Esophagus squamous epithelium (tissue), 5 donors: ENCODE results near the gene SLC4A1. TPM values are rescaled to one million over a fixed set of nuclear protein-coding genes. Genes with fewer than 3 reads are reported as not detected.
A peak's percentile ranks its signal among the peaks of the same experiment; 100 is the strongest.

Source experiments
- DNase-seq: peaks from one replicate; lab custom pipeline; 2025; lab: John Stamatoyannopoulos, UW
- H3K27ac ChIP-seq, 4 donors: fragments of 200-600 bp; sonication (generic); one replicate each; pipeline ENCODE4 v1.5.1; 2016 to 2019; ENCODE audit warnings: mild to moderate bottlenecking in 1 of 4
- H3K27me3 ChIP-seq, 4 donors: fragments of 200-600 bp; sonication (generic); 1 replicate in 3 of 4; 2 replicates in 1 of 4; pipeline versions ENCODE4 v1.5.1 to v1.6.0; 2017 to 2021; ENCODE audit warnings: antibody characterized with exemption in 1 of 4
- H3K36me3 ChIP-seq, 3 donors: fragments of 200-600 bp; sonication (generic); one replicate each; pipeline ENCODE4 v1.5.1; 2016 to 2019
- H3K4me1 ChIP-seq, 3 donors: fragments of 200-600 bp; sonication (generic); one replicate each; pipeline ENCODE4 v1.5.1; 2017 to 2019
- H3K4me3 ChIP-seq, 4 donors: fragments of 200-600 bp; sonication (generic); 1 replicate in 3 of 4; 2 replicates in 1 of 4; pipeline ENCODE4 v1.5.1; 2016 to 2019; ENCODE audit warnings: mild to moderate bottlenecking in 2 of 4, moderate library complexity in 1 of 4
- H3K9me3 ChIP-seq, 3 donors: fragments of 200-600 bp; sonication (generic); one replicate each; pipeline ENCODE4 v1.5.1; 2016 to 2019
- POLR2A ChIP-seq, 4 donors: fragments of 450-650 bp; IDR thresholded peaks; one replicate each; pipeline ENCODE4 v1.6.1; 2017; ENCODE audit warnings: antibody characterized with exemption in 4 of 4, mild to moderate bottlenecking in 4 of 4, moderate library complexity in 3 of 4
- WGBS, 2 donors: methylation state at CpG; one replicate each; pipeline ENCODE4 v1.1.5; 2018; 5-methylcytosine and 5-hydroxymethylcytosine counted together
- intact Hi-C: fragments of 100-400 bp; cut with DNase I; formaldehyde crosslinking; loops from one replicate; pipeline ENCODE4 v1.15.0; 2022
- small RNA-seq, 4 donors: library from RNA; depleted of rRNA; stranded (forward); fragments of <200 nt; gene quantifications; one replicate each; pipeline ENCODE3, GENCODE V24; 2016
- total RNA-seq, 4 donors: library from RNA; depleted of rRNA; stranded (reverse); fragments of >200 nt; gene quantifications; one replicate each; pipeline ENCODE4 v1.1.0, GENCODE V29; 2016
- TF ChIP-seq, protein P1 (sequence below), 6 experiments: fragments of 450-650 bp in 4 of 6; fragments of 200-600 bp in 2 of 6; sonication (generic) in 2 of 6; IDR thresholded peaks; one replicate each; pipeline ENCODE4 v1.5.1; 2016 to 2019; ENCODE audit warnings: antibody characterized with exemption in 6 of 6, mild to moderate bottlenecking in 4 of 6, moderate library complexity in 4 of 6
- donor health status: DM: yes; HTN: yes; CAD: no.

The SLC4A1 gene
- total RNA-seq, 4 donors from 2014 or later = not detected

DNA sequence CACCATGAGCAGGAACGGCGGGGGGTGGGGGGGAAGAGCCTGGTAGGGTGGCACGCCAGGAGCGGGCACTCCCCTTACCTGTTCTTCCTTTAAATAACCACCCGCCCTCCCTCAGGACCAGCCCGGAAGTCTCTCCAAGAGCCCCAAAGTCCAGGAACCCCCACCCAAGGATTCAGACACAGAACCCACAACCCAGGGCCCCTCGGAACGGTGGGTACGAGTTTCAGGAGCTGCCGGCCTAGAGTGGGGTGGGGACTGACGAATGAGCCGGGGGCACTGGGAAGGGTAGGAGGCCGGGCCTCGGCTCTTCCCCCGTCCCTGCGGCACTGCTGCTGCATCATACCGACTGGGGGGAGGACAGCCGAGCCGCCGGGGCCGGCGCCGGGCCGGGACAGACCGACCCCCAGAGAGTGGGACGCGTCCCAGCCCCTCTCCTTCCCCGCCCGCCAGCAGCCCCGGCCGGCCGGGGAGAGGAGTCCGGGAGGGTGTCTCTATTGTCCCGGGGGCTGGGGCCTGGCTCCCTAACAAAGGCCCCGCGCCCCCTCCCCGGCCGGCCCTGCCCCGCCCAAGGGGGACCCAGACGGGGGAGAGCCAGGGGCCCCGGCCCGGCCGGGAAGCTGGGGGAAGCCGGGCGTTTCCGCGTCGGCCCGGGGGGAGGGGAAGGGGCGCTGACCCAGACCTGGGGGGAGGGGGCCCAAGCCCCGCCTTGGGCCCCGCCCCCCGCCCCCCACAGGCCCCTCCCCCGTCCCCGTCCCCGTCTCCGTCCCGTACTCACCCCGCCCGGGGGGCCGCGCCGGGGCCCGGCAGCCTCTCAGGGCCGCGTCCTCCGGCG is 69.0 kb downstream of the SLC4A1 start:
- Histone ChIP-seq H3K9me3 (no peaks in the 10 kb centered on the region), H3K4me3 (peak overlapping the region; percentile 85 to 98 (median 89)), H3K36me3 (peaks cover 22 to 39% (median 28%) of the 10 kb centered on the region in 3 donors), H3K4me1 (peaks cover 24 to 48% (median 27%) of the 10 kb centered on the region in 3 donors), H3K27ac (peak overlapping the region; percentile 96 to 100 (median 99)), H3K27me3 (no peaks in the 10 kb centered on the region)
- WGBS, 2 donors = 0% methylated on average over 4 of the region's 68 CpGs; no CpG with 5 or more reads in 1 of the 2 donors
- DNase-seq = no peak
- intact Hi-C loops = no loop called here
- TF ChIP-seq, protein P1, sequence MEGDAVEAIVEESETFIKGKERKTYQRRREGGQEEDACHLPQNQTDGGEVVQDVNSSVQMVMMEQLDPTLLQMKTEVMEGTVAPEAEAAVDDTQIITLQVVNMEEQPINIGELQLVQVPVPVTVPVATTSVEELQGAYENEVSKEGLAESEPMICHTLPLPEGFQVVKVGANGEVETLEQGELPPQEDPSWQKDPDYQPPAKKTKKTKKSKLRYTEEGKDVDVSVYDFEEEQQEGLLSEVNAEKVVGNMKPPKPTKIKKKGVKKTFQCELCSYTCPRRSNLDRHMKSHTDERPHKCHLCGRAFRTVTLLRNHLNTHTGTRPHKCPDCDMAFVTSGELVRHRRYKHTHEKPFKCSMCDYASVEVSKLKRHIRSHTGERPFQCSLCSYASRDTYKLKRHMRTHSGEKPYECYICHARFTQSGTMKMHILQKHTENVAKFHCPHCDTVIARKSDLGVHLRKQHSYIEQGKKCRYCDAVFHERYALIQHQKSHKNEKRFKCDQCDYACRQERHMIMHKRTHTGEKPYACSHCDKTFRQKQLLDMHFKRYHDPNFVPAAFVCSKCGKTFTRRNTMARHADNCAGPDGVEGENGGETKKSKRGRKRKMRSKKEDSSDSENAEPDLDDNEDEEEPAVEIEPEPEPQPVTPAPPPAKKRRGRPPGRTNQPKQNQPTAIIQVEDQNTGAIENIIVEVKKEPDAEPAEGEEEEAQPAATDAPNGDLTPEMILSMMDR (IDR thresholded peaks at IDR 0.05) = no peak
- TF ChIP-seq POLR2A (IDR thresholded peaks at IDR 0.05) = peak in 1 of 4 donors; percentile 47

Small RNA genes lying within 50 kb of the gene (small RNA-seq; reads per million reads assigned to genes)
- gene MIR6782 = 0 reads per million in 4 donors
- 0 reads per million in 4 donors for gene RF00012
- gene RN7SL507P = 0 to 0.15 (median 0) reads per million in 4 donors
- gene RNU6-453P = 0.27 to 2.3 (median 0.33) reads per million in 4 donors

Other genes with a start within 250 kb of the SLC4A1 start
- gene LSM12, start 201.5 kb downstream of the SLC4A1 start, total RNA-seq = 10 to 100 TPM; 27.3 to 44.3 (median 36.9) TPM
- gene G6PC3, start 197.4 kb downstream of the SLC4A1 start, total RNA-seq = 10 to 100 TPM; 10.3 to 23.3 (median 17.2) TPM
- gene HDAC5, start 144.5 kb downstream of the SLC4A1 start, total RNA-seq = 100 to 1,000 TPM in 1 of 4 donors, 10 to 100 TPM in 3; 31.1 to 135 (median 68.0) TPM
- gene HROB, start 126.2 kb downstream of the SLC4A1 start, total RNA-seq = 1 to 10 TPM; 1.9 to 4.7 (median 4.0) TPM
- under 1 TPM in 1 of 4 donors, not detected in 3; 0.11 TPM for gene ASB16, start 97.4 kb downstream of the SLC4A1 start, total RNA-seq
- 10 to 100 TPM; 14.6 to 25.5 (median 21.6) TPM for gene TMUB2, start 81.2 kb downstream of the SLC4A1 start, total RNA-seq
- 10 to 100 TPM; 37.7 to 47.3 (median 44.0) TPM for gene ATXN7L3, start 68.3 kb downstream of the SLC4A1 start, total RNA-seq
- 10 to 100 TPM; 38.9 to 57.4 (median 51.0) TPM for gene UBTF, start 48.5 kb downstream of the SLC4A1 start, total RNA-seq
- 1 to 10 TPM in 2 of 4 donors, under 1 TPM in 2; 0.23 to 1.1 (median 0.81) TPM for gene RUNDC3A, start 40.5 kb upstream of the SLC4A1 start, total RNA-seq
- 100 to 1,000 TPM in 2 of 4 donors, 10 to 100 TPM in 2; 93.2 to 148 (median 107) TPM for gene SLC25A39, start 56.7 kb upstream of the SLC4A1 start, total RNA-seq
- gene GRN, start 77.2 kb upstream of the SLC4A1 start, total RNA-seq = 1,000 to 10,000 TPM in 1 of 4 donors, 100 to 1,000 TPM in 3; 428 to 1,204 (median 642) TPM
- 10 to 100 TPM in 1 of 4 donors, 1 to 10 TPM in 2, under 1 TPM in 1; 0.35 to 17.4 (median 3.2) TPM for gene FAM171A2, start 95.7 kb upstream of the SLC4A1 start, total RNA-seq
- under 1 TPM in 3 of 4 donors, not detected in 1; 0.26 to 0.76 (median 0.70) TPM for gene ITGA2B, start 121.5 kb upstream of the SLC4A1 start, total RNA-seq
- 10 to 100 TPM; 15.3 to 35.5 (median 24.9) TPM for gene GPATCH8, start 235.3 kb upstream of the SLC4A1 start, total RNA-seq